ENCODE results near the gene ROBO4.

The ROBO4 gene

GRCh38 chr11:124889191-124890091 is 8.2 kb downstream of the ROBO4 start:
- DNase-seq (ENCODE audit: low spot score), result no peak

- DNase-seq (ENCODE audit: low spot score), result no peak
Measured at GRCh38 chr11:124887667-124888013, 10.0 kb downstream of the ROBO4 start.

DNA sequence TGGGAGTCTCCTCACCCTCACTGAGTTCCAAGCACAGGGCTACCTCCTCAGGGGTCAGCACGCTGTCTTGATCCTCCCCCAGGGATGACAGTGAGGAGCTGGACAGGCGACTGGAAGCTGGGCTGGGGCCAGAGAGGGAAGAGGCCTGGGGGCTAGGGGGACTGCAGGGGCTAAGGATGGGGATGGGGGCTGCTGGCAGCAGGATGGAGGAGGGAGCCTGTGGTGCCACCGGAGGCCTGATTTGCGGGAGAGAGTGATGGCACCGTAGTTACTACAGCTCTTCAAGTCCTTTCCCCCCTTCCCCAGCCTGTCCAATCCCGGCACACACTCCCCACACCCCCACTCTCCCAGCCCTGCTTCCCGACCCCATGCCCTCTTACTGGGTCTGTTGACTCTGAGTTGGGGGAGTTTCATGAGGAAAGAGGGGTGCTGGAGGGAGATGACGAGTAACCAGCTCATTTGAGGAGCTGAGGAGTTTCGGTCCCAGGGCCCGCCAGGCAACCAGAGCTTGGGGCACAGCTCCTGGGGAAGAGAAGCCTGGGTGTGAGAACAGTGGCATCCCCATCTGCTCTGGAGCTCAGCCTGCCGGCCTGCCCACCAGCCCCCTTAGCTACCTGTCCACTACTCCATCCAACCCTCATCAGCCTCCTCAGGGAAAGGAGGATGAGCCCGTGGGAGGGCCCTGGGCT is 10.5 kb downstream of the ROBO4 start:
- no peak for DNase-seq (ENCODE audit: low spot score)

GRCh38 chr11:124886476-124886875 is 11.2 kb downstream of the ROBO4 start:
- DNase-seq (ENCODE audit: low spot score), result no peak

DNA sequence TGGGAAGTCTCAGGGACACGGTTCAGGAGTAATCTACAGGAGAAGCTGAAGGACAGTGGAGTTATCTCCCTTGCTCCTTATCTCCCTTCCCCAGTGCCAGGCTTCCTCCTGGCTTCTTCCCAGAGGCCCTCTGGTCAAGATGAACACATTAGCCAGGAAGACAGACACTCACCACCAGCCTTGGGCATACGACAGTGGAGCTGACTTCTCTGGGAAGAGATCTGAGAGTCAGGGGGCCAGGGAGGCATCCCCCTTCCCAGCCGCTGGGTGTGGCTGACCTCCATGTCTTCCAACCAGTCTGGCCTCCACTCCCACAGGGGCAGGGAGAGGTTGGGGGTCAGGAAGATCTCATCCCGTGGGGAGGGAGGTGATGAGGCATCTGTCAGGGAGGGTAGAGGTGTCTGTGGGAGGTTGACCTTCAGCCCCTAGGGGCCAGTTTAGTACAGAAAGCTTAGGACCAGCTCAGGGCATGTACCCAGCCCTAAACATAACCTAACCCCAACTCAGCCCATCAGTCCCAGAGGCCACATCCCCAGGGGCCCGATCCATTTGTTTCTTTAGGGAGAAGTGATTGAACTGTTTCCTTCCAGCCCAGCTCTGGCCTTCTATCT is 12.7 kb downstream of the ROBO4 start:
- DNase-seq (ENCODE audit: low spot score), result no peak

DNA sequence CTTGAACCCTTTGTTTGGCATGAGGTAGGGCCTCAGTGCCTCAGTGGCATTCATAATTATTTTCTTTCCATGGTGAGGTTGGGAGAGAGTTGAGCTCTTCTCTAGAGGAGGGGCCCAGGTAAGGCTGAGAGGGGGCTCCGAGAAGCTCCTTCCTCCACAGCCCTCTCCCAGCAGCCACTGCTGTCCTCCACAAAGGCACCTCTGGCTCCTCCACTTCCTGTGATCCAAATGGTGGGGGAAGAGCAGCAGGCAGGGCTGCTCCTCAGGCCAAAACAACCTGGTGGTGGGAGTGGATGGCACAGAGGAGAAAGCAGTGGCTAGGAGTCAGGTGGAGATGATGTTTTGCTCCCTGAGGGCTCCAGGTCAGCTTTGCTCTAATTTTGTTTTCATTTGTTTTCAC is 13.3 kb downstream of the ROBO4 start:
- DNase-seq (ENCODE audit: low spot score), result no peak

- no peak for DNase-seq (ENCODE audit: low spot score)
Measured at GRCh38 chr11:124882339-124883071, 15.2 kb downstream of the ROBO4 start.

GRCh38 chr11:124880958-124881357 is 16.7 kb downstream of the ROBO4 start:
- no peak for DNase-seq (ENCODE audit: low spot score)

- no peak for DNase-seq (ENCODE audit: low spot score)
Measured at GRCh38 chr11:124880290-124880611, 17.4 kb downstream of the ROBO4 start.

- no peak for DNase-seq (ENCODE audit: low spot score)
Measured at GRCh38 chr11:124879493-124880289, 18.0 kb downstream of the ROBO4 start.

DNA sequence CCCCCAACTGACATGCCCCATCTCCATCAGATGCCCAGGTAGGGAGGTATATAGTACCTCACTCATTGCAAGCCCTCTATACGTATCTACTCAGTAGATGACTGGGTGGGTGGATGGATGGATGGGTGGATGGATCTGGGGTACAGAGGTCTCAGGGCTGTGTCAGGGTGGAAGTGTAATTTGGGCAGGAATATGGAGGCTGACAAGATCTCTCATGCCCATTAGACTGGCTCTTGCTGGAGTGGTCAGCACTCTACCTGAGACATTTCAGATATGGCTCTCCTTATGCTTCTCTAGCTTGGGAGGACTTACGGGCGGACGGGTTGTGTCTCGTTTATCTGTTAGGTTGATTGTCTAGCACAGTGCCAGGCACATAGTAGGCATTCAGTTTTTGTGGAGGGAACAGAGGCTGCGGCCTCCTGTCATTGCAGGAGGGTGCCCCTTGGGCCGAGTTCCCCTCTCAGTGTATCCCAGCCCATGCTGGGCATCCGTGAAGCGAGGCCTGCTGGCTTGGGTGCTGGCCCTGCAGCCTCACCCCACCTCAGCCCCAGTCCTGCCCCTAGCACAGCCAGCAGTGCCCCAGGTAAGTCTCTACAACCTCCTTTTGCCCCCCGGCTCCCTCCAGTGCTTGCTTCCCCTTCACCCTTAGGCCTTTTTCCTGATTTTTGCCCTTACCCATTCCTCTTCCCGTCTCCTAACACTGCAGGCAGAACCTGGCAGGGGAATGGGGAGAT is 18.7 kb downstream of the ROBO4 start:
- DNase-seq (ENCODE audit: low spot score), result no peak

- DNase-seq (ENCODE audit: low spot score), result no peak
Measured at GRCh38 chr11:124877910-124878758, 19.5 kb downstream of the ROBO4 start.

- DNase-seq (ENCODE audit: low spot score), result no peak
Measured at GRCh38 chr11:124877631-124877909, 20.1 kb downstream of the ROBO4 start.

DNA sequence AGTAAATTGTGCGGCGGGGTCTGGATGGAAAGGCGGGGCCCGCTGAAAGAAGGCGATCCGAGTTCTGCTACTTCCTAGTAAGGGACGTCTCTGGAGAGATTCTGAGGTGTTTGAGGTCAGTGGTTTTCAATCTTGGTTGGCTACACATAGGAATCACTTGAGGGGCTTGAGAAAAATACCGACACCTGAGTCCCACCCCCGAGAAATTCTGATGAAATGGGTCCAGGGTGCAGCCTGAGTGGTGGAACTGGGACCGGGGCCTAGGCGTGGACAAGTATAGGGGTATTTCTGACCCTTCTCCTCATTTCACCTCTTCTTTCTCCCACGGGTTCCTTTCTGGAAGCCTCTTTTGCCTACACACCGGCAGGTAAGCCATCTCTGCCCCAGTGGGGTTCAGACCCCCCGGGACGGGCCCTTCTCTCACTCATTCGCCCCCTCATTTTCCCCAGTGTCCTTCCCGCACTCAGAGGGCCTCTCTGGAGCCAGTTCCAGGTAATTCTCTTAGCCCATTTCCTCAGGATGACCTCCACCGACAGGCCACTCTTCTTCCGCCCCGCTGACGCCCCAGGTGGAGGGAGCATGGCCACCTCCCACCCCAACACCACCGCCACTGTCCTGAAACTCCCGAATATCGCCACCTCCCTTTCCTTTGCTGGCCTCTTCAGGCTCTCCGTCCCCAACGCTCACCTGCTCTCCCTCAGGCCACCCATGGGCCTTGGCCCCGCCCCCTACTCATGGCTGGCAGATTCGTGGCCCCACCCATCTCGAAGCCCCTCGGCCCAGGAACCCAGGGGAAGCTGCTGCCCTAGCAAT is 20.6 kb downstream of the ROBO4 start:
- no peak for DNase-seq (ENCODE audit: low spot score)

DNA sequence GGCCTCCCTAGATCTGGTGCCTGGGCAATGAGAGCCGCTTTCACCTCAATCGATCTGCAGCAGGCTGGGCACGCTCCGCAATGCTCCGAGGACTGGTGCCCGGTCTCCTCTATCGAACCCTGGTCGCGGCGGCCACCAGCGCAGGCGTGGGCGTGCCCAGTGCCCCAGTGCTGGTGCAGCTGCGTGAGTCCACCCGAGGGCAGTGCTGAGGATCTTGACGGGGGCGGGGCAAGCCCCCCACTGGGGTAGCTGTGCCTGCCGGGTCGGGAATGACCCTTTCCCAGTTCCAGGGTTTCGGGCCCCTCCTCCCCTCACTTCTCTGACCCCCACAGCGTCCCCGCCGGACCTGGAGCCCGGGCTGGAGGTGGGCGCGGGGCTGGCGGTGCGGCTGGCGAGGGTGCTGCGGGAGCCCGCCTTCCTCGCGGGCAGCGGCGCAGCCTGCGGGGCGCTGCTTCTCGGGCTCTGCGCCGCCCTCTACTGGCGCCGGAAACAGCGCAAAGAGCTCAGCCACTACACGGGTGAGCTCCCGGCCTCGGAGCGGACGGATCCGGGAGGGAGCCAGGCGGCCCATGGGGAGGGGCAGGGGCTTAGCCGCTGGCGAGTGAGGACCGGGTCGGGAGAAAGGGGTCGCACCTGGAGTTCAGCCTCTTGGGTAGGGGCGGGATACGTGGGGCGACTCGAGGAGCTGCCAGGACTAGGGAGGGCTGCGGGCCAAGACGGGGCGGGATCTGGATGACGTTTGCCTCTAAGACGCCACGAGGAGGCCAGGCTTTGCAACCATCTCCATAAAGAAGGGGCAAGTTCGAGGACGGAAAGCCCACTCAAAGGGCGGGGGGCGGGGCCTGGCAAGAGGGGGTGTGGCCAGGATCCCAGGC is 21.5 kb downstream of the ROBO4 start:
- peak; percentile 69 for DNase-seq (ENCODE audit: low spot score)

DNA sequence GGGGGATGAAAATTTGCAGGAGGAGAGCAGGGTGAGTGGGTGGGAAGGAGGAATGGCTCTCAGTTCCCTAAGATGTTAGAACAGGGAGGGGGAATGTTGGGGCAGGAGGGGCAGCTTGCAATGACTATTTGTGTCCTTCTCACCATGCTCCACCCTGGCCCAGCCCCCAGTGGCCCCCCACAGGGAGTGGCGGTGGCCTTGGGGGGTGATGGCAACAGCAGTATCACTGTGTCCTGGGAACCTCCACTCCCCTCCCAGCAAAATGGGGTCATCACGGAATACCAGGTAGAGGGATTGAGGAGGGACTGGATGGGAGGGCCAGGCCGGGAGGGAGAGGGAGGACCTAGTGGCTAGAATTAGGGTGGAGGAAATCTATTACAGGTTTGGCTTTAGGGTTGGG is 22.3 kb downstream of the ROBO4 start:
- DNase-seq (ENCODE audit: low spot score), result no peak

DNA sequence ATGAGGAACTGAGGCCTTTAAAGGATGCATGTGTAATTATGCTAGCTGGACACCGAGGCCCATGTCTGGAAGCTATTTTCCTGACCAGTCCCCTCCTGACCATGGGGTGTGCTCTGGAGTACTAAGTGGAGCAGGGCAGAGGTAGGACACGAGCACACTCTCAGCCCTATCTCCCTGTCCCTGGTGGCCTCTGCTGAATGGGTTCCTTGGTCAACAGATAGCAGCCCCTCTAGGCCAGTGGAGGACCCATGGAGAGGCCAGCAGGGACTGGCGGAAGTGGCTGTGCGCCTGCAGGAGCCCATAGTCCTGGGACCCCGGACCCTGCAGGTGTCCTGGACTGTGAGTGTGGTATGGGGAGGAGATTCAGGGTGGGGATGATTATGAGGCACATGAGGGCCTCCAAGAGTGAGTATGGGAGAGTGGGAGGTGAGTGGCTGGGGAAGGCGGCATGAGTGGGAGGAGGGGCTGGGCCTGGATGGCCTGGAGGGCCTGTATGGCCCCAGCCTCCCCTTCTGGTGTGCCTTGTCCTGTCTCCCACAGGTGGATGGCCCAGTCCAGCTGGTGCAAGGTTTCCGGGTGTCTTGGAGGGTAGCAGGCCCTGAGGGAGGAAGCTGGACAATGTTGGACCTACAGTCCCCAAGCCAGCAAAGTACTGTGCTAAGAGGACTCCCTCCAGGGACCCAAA is 23.0 kb downstream of the ROBO4 start:
- DNase-seq (ENCODE audit: low spot score), result no peak

GRCh38 chr11:124873951-124874350 is 23.7 kb downstream of the ROBO4 start:
- DNase-seq (ENCODE audit: low spot score), result no peak
